ENCODE results near the gene ACSS1.

GRCh38 chr20:25065072-25065624 is 7.2 kb upstream of the ACSS1 start:
- TF ChIP-seq CTCF (IDR thresholded peaks at IDR 0.05; ENCODE audit: low read depth, low read length, poor library complexity, severe bottlenecking): no peak
- TF ChIP-seq EZH2phosphoT487 (IDR thresholded peaks at IDR 0.05; ENCODE audit: borderline replicate concordance, low read length): no peak

All from DOHH2 (cell line).